K562 (cell line): ENCODE data around the gene PAQR4. TPM values are rescaled to one million over a fixed set of nuclear protein-coding genes. Genes with fewer than 3 reads are reported as not detected.

Source experiments
- ATAC-seq: fragments of 200-7000 bp; cut with Tn5 transposase; 3 replicates; pipeline ENCODE4 v1.9.1; 2020; ENCODE audit warnings: moderate library complexity
- BruUV-seq: library from RNA; stranded (reverse); fragments of 400-500 nt; replicated peaks from 2 replicates; lab custom pipeline; 2021; lab: Mats Ljungman, UMichigan
- CTCF ChIA-PET: fragments of 300-600 bp; formaldehyde crosslinking; extraction: SDS; loops from one replicate; lab custom pipeline; 2021; ENCODE audit warnings: low intra/inter-chr PET ratio; lab: Yijun Ruan, JAX
- POLR2A ChIA-PET: fragments of 300-600, 350-650 bp; sonication (Branson Sonifier 250); formaldehyde crosslinking; extraction: SDS; loops from one replicate; lab custom pipeline; 2021; ENCODE audit warnings: antibody characterized with exemption, inconsistent platforms; lab: Yijun Ruan, JAX
- DNase-seq, 4 experiments: peaks; one replicate each; pipeline versions ENCODE4 v3.0.0 to v3.0.0-alpha.2; 2011 to 2018; ENCODE audit warnings: low spot score in 3 of 4, mixed read lengths in 3 of 4; ENCODE audit errors: extremely low read depth in 1 of 4
- FAIRE-seq: peaks from 2 replicates; lab custom pipeline; 2011; peaks lifted over from hg19 to GRCh38; lab: Jason Lieb, UNC
- H2AFZ ChIP-seq: 2 replicates; pipeline ENCODE4 v1.6.0; 2011; ENCODE audit warnings: low read depth, low read length, control low read depth, inconsistent platforms
- H3K27ac ChIP-seq: fragments of 200-600 bp; 3 replicates; pipeline ENCODE4 v1.8.0; 2011; ENCODE audit warnings: low read depth, mild to moderate bottlenecking, control low read depth, inconsistent platforms, low read length, moderate library complexity, mixed read lengths; ENCODE audit errors: extremely low read depth
- H3K27me3 ChIP-seq, 2 experiments: fragments of 300-600 bp in 1 of 2; 2 replicates in 1 of 2; 3 replicates in 1 of 2; pipeline versions ENCODE4 v1.6.0 to v1.8.0; 2011; ENCODE audit warnings: inconsistent platforms in 2 of 2, low read length in 2 of 2, mild to moderate bottlenecking in 1 of 2, mixed read lengths in 1 of 2, moderate library complexity in 1 of 2; ENCODE audit not compliant: control insufficient read depth in 2 of 2, insufficient read depth in 2 of 2
- H3K36me3 ChIP-seq: fragments of 300-600 bp; 3 replicates; pipeline ENCODE4 v1.8.0; 2011; ENCODE audit warnings: mild to moderate bottlenecking, low read length, inconsistent platforms; ENCODE audit not compliant: control insufficient read depth, insufficient read depth
- H3K4me1 ChIP-seq, 2 experiments: fragments of 200-600 bp in 1 of 2; replicated peaks in 1 of 2; 2 replicates in 1 of 2; 3 replicates in 1 of 2; pipeline versions ENCODE4 v1.5.1 to v1.8.0; 2011; ENCODE audit warnings: inconsistent platforms in 2 of 2, low read length in 2 of 2, mild to moderate bottlenecking in 1 of 2, mixed read lengths in 1 of 2, moderate library complexity in 1 of 2; ENCODE audit not compliant: control insufficient read depth in 2 of 2, insufficient read depth in 2 of 2
- H3K4me2 ChIP-seq: 2 replicates; pipeline ENCODE4 v1.6.1; 2011; ENCODE audit warnings: low read length, control low read depth, inconsistent platforms, mixed read lengths; ENCODE audit not compliant: insufficient read depth
- H3K4me3 ChIP-seq: fragments of 200-600 bp; sonication (generic), shearing (Covaris generic); 2 replicates; pipeline ENCODE4 v1.5.1; 2016; ENCODE audit warnings: control low read depth, inconsistent platforms
- H3K79me2 ChIP-seq: fragments of 200-600 bp; 3 replicates; pipeline ENCODE4 v1.8.0; 2011; ENCODE audit warnings: low read length, inconsistent platforms; ENCODE audit not compliant: control insufficient read depth, insufficient read depth
- H3K9ac ChIP-seq, 2 experiments: 2 replicates each; pipeline versions ENCODE4 v1.6.0 to v1.6.1; 2011; ENCODE audit warnings: low read depth in 2 of 2, low read length in 2 of 2, control low read depth in 1 of 2, inconsistent platforms in 1 of 2, mild to moderate bottlenecking in 1 of 2, mixed read lengths in 1 of 2; ENCODE audit not compliant: insufficient read depth in 1 of 2
- H3K9me1 ChIP-seq: one replicate; pipeline ENCODE4 v1.6.0; 2011; ENCODE audit warnings: inconsistent platforms, mild to moderate bottlenecking, low read length, moderate library complexity; ENCODE audit not compliant: control insufficient read depth, insufficient read depth
- H3K9me3 ChIP-seq: replicated peaks from 2 replicates; pipeline ENCODE4 v1.5.1; 2011; ENCODE audit warnings: low read depth, low read length, inconsistent platforms; ENCODE audit not compliant: control insufficient read depth, insufficient read depth
- H4K20me1 ChIP-seq: replicated peaks from 2 replicates; pipeline ENCODE4 v1.6.1; 2011; ENCODE audit warnings: low read length, inconsistent platforms, mixed read lengths; ENCODE audit not compliant: control insufficient read depth, insufficient read depth
- FIP1L1 ChIP-seq: fragments of 200-400 bp; formaldehyde crosslinking; IDR thresholded peaks from 2 replicates; pipeline ENCODE4 v1.6.1; 2018; ENCODE audit warnings: mild to moderate bottlenecking, low read depth, low read length; ENCODE audit not compliant: poor library complexity, severe bottlenecking
- HDAC6 ChIP-seq: IDR thresholded peaks from 2 replicates; pipeline ENCODE4 v1.6.1; 2012; ENCODE audit warnings: low read depth, mild to moderate bottlenecking, control low read depth, inconsistent platforms, low read length, moderate library complexity
- HMG20A ChIP-seq: fragments of 450-650 bp; formaldehyde crosslinking; conservative IDR thresholded peaks from 2 replicates; pipeline ENCODE4 v1.4.0; 2020; ENCODE audit warnings: mild to moderate bottlenecking, mixed read lengths
- HNRNPLL ChIP-seq: fragments of 200-400 bp; formaldehyde crosslinking; IDR thresholded peaks from 2 replicates; pipeline ENCODE4 v1.6.1; 2017; ENCODE audit warnings: low read length, low read depth, mild to moderate bottlenecking; ENCODE audit not compliant: poor library complexity, severe bottlenecking
- KAT8 ChIP-seq: fragments of 450-650 bp; IDR thresholded peaks from 2 replicates; pipeline ENCODE4 v1.6.1; 2016; ENCODE audit warnings: low read depth, mild to moderate bottlenecking
- KDM4B ChIP-seq, 2 experiments: fragments of 450-650 bp in 1 of 2; sonication (generic) in 1 of 2; IDR thresholded peaks; 2 replicates each; pipeline ENCODE4 v1.6.1; 2016 to 2017; ENCODE audit warnings: borderline replicate concordance in 2 of 2, antibody characterized with exemption in 1 of 2, low read depth in 1 of 2, mild to moderate bottlenecking in 1 of 2
- NR2C2 ChIP-seq, 2 experiments: fragments of 200-800 bp in 1 of 2; sonication (Bioruptor generic) in 1 of 2; sonication (generic) in 1 of 2; formaldehyde crosslinking in 1 of 2; IDR thresholded peaks; 2 replicates each; pipeline versions ENCODE4 v1.6.1 to v1.8.0; 2016 to 2022; ENCODE audit warnings: mild to moderate bottlenecking in 1 of 2, missing compliant biosample characterization in 1 of 2, missing genetic modification characterization in 1 of 2, missing genetic modification reagents in 1 of 2
- PTTG1 ChIP-seq: fragments of 450-650 bp; IDR thresholded peaks from 2 replicates; pipeline ENCODE4 v1.6.1; 2016; ENCODE audit warnings: low read depth, mild to moderate bottlenecking, missing genetic modification characterization, missing compliant biosample characterization
- RCOR1 ChIP-seq, 2 experiments: IDR thresholded peaks; 2 replicates each; pipeline ENCODE4 v1.6.1; 2012; ENCODE audit warnings: low read depth in 2 of 2, low read length in 2 of 2, borderline replicate concordance in 1 of 2, improper control_type of control experiment in 1 of 2
- SOX6 ChIP-seq: fragments of 450-650 bp; IDR thresholded peaks from 2 replicates; pipeline ENCODE4 v1.6.1; 2014; ENCODE audit warnings: mild to moderate bottlenecking
- ZNF121 ChIP-seq: sonication (generic); formaldehyde crosslinking; conservative IDR thresholded peaks from 2 replicates; pipeline ENCODE4 v1.8.0; 2022; ENCODE audit warnings: missing genetic modification reagents
- ZNF133 ChIP-seq: fragments of 250-450 bp; sonication (Bioruptor Pico); IDR thresholded peaks from 2 replicates; pipeline ENCODE4 v1.4.0; 2020; ENCODE audit warnings: mild to moderate bottlenecking
- ZNF449 ChIP-seq: fragments of 250-450 bp; sonication (Bioruptor Pico); IDR thresholded peaks from 2 replicates; pipeline ENCODE4 v1.8.0; 2022; ENCODE audit warnings: moderate library complexity, mild to moderate bottlenecking, inconsistent platforms
- WGBS: fragments of 100-300 bp; shearing (Covaris generic); methylation state at CpG from one replicate; pipeline ENCODE4 v1.1.6; 2016; ENCODE audit warnings: low coverage, mixed read lengths; ENCODE audit not compliant: insufficient coverage; ENCODE audit errors: missing lambda C conversion rate; 5-methylcytosine and 5-hydroxymethylcytosine counted together
- in situ Hi-C: fragments of 300-500 bp; cut with MboI; formaldehyde crosslinking; loops from 4 replicates; pipeline ENCODE4 v1.15.0; 2018; ENCODE audit warnings: inconsistent platforms, mixed read lengths
- intact Hi-C: fragments of 100-400 bp; cut with micrococcal nuclease; formaldehyde crosslinking; loops from 2 replicates; pipeline ENCODE4 v1.14.2; 2022
- polyA plus RNA-seq, 8 experiments: library from polyadenylated mRNA; depleted of rRNA in 4 of 8; stranded (reverse) in 5 of 8; unstranded in 3 of 8; fragments of >200 nt; fragmentation: Nextera tagmentation in 2 of 8; fragmentation: Illumina TruSeq in 1 of 8; extraction: Ambion mirVana in 2 of 8; extraction: Trizol in 1 of 8; gene quantifications; 2 replicates each; pipeline versions ENCODE4 v1.2.1 to v1.2.3, GENCODE V29; 2011 to 2014; ENCODE audit warnings: inconsistent platforms in 1 of 8, missing spikeins in 1 of 8
- total RNA-seq, 7 experiments: library from RNA; depleted of rRNA in 6 of 7; stranded (reverse); fragments of >200 nt in 6 of 7; fragmentation: Illumina TruSeq in 2 of 7; extraction: Trizol in 2 of 7; gene quantifications; 2 replicates each; pipeline versions ENCODE4 v1.2.1 to v1.2.3, GENCODE V29; 2011 to 2021; ENCODE audit warnings: low replicate concordance in 1 of 7
- TF ChIP-seq, protein P1 (sequence below): fragments of 450-650 bp; IDR thresholded peaks from 2 replicates; pipeline ENCODE4 v1.6.1; 2018; ENCODE audit warnings: mild to moderate bottlenecking, low read depth; ENCODE audit not compliant: partially characterized antibody
- TF ChIP-seq, protein P2 (sequence below): sonication (generic); formaldehyde crosslinking; IDR thresholded peaks from 2 replicates; pipeline ENCODE4 v1.8.0; 2022; ENCODE audit warnings: mild to moderate bottlenecking, missing genetic modification reagents, borderline replicate concordance
- TF ChIP-seq, protein P3 (sequence below): fragments of 450-650 bp; formaldehyde crosslinking; IDR thresholded peaks from 2 replicates; pipeline ENCODE4 v1.4.0; 2022; ENCODE audit warnings: missing genetic modification characterization

Gene PAQR4
- total and polyA plus RNA-seq, 9 of the 15 experiments (the other 6 are each of a cell fraction or from before 2014, with no cell fraction given): 0.62 to 40.4 (median 19.5) TPM

- Histone ChIP-seq H3K4me2 (no peak overlapping the region), H3K9me3 (no peaks in the 10 kb centered on the region), H3K27ac (no peak overlapping the region), H4K20me1 (no peaks in the 10 kb centered on the region), H2AFZ (no peak overlapping the region), H3K4me1 (peaks cover 3 to 14% of the 10 kb centered on the region in 2 experiments; a peak in 3 of 5 replicates), H3K4me3 (no peak overlapping the region), H3K9ac (no peak overlapping the region), H3K36me3 (peaks cover 26% of the 10 kb centered on the region; the same call in 1 of the 3 replicates), H3K9me1 (no peaks in the 10 kb centered on the region), H3K27me3 (no peaks in the 10 kb centered on the region), H3K79me2 (no peaks in the 10 kb centered on the region)
- ATAC-seq (no peak), DNase-seq (no peak), FAIRE-seq (no peak)
- TF ChIP-seq RCOR1 (IDR thresholded peaks at IDR 0.05; ENCODE audit: borderline replicate concordance in 1 of 2, low read depth in 2 of 2, low read length in 2 of 2): no peak
- no peak for TF ChIP-seq ZNF449
- TF ChIP-seq, protein P1, sequence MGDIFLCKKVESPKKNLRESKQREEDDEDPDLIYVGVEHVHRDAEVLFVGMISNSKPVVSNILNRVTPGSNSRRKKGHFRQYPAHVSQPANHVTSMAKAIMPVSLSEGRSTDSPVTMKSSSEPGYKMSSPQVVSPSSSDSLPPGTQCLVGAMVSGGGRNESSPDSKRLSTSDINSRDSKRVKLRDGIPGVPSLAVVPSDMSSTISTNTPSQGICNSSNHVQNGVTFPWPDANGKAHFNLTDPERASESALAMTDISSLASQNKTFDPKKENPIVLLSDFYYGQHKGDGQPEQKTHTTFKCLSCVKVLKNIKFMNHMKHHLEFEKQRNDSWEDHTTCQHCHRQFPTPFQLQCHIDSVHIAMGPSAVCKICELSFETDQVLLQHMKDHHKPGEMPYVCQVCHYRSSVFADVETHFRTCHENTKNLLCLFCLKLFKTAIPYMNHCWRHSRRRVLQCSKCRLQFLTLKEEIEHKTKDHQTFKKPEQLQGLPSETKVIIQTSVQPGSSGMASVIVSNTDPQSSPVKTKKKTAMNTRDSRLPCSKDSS: no peak
- TF ChIP-seq, protein P2, sequence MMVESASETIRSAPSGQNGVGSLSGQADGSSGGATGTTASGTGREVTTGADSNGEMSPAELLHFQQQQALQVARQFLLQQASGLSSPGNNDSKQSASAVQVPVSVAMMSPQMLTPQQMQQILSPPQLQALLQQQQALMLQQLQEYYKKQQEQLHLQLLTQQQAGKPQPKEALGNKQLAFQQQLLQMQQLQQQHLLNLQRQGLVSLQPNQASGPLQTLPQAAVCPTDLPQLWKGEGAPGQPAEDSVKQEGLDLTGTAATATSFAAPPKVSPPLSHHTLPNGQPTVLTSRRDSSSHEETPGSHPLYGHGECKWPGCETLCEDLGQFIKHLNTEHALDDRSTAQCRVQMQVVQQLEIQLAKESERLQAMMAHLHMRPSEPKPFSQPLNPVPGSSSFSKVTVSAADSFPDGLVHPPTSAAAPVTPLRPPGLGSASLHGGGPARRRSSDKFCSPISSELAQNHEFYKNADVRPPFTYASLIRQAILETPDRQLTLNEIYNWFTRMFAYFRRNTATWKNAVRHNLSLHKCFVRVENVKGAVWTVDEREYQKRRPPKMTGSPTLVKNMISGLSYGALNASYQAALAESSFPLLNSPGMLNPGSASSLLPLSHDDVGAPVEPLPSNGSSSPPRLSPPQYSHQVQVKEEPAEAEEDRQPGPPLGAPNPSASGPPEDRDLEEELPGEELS (CRISPR knock-in tag): no peak
- TF ChIP-seq HDAC6: no peak
- no peak for TF ChIP-seq HMG20A
- TF ChIP-seq FIP1L1: no peak
- TF ChIP-seq, protein P3, sequence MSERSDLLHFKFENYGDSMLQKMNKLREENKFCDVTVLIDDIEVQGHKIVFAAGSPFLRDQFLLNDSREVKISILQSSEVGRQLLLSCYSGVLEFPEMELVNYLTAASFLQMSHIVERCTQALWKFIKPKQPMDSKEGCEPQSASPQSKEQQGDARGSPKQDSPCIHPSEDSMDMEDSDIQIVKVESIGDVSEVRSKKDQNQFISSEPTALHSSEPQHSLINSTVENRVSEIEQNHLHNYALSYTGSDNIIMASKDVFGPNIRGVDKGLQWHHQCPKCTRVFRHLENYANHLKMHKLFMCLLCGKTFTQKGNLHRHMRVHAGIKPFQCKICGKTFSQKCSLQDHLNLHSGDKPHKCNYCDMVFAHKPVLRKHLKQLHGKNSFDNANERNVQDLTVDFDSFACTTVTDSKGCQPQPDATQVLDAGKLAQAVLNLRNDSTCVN (CRISPR knock-in tag): no peak
- TF ChIP-seq PTTG1 (tag): no peak
- TF ChIP-seq ZNF133 (CRISPR knock-in tag): no peak
- TF ChIP-seq SOX6: no peak
- no peak for TF ChIP-seq ZNF121
- TF ChIP-seq KAT8: no peak
- TF ChIP-seq KDM4B (IDR thresholded peaks at IDR 0.05; ENCODE audit: borderline replicate concordance in 2 of 2, low read depth in 1 of 2): no peak
- no peak for TF ChIP-seq HNRNPLL
- TF ChIP-seq NR2C2 (CRISPR knock-in tag; IDR thresholded peaks at IDR 0.05): no peak
- TF ChIP-seq NR2C2 (tag; IDR thresholded peaks at IDR 0.05): no peak
- POLR2A ChIA-PET: interaction anchor here (0.6 kb wide), 1 partner anchor 85 kb away, joined by 5 read pairs; no protein-coding TSS in a partner anchor
- in situ Hi-C loops: no loop called here
- BruUV-seq: no TSS peak
- intact Hi-C loops: no loop called here
- CTCF ChIA-PET: interaction anchor here (0.7 kb wide), 1 partner anchor 91 kb away, joined by 4 read pairs; no protein-coding TSS in a partner anchor
- 93% methylated on average over 14 of the region's 14 CpGs for WGBS
Observed at GRCh38 chr16:2923481-2923880, 45.7 kb upstream of the PAQR4 start.
